Activated CD8-positive, alpha-beta memory T cell treated with anti-CD3 and anti-CD28 coated beads, Interleukin-2, amount 50 U/mL, for 4 hours (primary cell): ENCODE data around the gene AGT.
"Not testable (repeated sequence)": the region's sequence is repeated elsewhere in the genome, so short reads cannot be mapped to it uniquely, and the experiment has no call there.

Experiments used
- DNase-seq: peaks from one replicate; pipeline ENCODE4 v3.0.0-alpha.2; 2020

AGT gene

DNA sequence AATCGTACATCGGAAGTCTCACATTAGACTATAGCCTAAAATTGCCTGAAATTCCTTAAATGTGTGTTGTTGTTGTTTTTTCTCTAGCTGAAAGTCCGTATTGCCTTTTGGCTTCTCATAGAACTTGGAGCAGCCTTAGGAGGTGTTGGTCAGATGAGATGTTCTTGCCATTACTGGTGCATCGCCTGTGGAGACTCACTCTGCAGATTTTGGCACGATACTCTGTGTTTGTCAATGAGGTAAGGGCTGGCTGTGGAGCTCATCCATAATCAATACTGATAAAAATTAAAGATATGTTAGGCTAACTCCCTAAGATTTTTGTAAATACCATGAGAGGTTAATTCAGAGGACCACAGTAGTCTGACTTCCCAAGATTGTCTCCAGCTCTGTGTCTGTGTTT lies 28.9 kb downstream of the AGT start:
- DNase-seq: no peak

GRCh38 chr1:230684146-230684545 lies 29.8 kb downstream of the AGT start:
- no peak for DNase-seq

DNA sequence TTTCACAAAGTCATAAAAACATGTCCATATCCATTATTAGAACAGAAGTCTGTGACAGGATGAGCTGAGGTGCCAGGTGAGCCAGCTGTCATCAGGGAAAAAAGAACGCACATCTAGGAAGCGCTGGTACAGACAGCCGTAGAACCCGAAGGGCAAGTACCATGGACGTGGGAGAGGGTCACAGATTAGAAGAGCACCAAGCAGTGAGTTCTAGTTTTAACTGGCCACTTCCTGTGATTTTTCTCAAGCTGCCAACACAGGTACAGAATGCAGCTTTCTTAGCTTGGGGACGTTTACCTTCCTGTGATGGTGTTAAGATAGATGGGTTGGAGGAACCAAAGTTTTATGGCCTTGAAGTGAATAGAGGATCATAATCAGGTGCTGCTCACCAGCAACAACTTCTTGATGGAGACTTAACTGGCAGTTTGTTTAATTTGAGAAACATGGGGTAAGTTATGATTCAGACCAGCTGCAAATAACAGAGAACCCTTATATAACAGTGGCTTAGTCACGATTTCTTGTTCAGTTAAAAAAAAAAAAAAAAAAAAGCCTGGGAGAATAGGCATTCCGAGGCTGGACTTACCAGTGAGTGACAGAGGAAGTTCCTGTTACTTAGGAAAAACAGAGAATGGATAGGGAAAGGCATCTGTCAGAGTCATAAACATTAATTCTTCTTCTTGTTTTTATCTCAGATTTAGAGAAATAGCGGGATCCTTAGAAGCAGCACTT lies 30.9 kb downstream of the AGT start:
- no peak for DNase-seq

GRCh38 chr1:230682274-230682673 lies 31.6 kb downstream of the AGT start:
- DNase-seq: no peak

GRCh38 chr1:230681599-230681998 lies 32.3 kb downstream of the AGT start:
- DNase-seq: no peak

DNA sequence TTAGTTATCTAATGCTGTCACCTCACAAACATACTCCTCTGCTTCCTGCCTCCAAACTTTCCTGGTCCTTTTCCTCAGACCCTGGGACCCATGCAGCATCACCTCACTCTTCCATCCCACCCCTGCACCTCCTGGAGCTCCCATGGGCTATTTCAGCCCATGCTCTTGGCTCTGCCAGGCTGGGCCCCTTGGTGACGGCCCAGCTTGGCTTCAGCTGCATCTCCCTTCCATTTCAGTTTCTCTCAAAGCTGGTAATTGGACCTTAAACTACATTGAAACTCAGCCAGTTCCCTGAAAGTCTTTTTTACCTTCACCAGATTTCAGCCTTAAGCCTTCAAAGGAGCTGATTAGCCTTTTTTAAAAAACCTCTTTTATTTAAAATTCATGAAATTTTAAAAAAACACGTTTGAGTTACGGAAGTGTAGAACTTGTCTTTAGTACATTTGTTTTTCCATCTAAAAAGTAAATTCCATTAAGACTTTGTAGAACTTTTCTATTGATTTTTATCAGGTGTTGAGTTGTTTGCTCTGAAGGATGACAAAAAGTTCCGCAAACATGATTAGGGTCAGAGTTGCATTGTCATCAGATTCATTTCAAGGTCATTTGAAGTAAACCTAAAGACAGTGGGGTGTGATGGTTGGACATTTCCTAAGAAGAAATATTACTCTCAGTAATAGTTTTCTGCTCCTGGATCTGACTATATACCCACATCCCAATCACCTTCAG lies 33.5 kb downstream of the AGT start:
- DNase-seq: no peak

- DNase-seq: no peak
These were observed 34.1 kb downstream of the AGT start for GRCh38 chr1:230679825-230680224.

GRCh38 chr1:230679192-230679591 lies 34.7 kb downstream of the AGT start:
- no peak for DNase-seq

DNA sequence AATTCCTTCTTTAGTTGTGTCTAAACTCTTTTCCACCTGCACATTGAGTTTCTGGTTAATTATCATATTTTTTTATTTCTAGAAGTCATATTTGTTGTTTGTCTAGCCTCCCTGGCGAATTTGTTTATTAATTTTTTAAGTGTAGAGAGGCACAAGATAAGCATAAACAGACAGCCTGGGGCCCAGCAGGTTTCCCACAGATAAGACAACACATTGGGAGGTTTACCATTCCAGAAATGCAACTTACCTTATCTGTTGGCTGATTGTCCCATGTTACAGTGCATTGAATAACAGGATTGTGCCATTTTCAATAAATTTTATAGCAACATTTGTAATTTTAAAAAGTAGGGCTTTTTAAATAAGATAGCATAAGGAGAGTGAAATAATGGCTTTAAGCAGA lies 36.7 kb downstream of the AGT start:
- DNase-seq: no peak

- no peak for DNase-seq
These were observed 39.3 kb downstream of the AGT start for GRCh38 chr1:230674581-230674980.

- no peak for DNase-seq
These were observed 44.4 kb downstream of the AGT start for GRCh38 chr1:230669543-230669942.

GRCh38 chr1:230668227-230668626 lies 45.7 kb downstream of the AGT start:
- DNase-seq: no peak

- no peak for DNase-seq
These were observed 51.9 kb downstream of the AGT start for GRCh38 chr1:230661976-230662375.

DNA sequence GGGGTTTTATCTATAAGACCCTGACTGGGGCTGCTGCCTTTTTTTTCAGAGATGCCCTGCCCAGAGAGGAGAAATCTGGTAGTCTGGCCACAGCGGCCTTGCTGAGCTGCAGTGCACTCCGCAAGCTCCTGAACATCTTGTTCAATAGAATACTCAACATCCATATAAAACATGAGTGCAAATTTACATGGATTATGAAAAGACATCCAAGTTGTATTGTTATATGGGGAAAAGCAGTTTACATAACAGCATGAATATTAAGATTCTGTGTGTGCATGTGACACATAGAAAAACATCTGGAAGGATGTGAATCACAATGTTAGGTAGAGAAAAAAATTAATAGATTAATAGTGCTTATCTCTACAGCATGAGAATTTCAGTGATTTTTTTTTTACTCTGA lies 55.2 kb downstream of the AGT start:
- DNase-seq: no peak

- DNase-seq: not testable (repeated sequence)
These were observed 55.8 kb downstream of the AGT start for GRCh38 chr1:230658103-230658502.

- not testable (repeated sequence) for DNase-seq
These were observed 57.2 kb downstream of the AGT start for GRCh38 chr1:230656719-230657118.
